GM18520 (cell line): ENCODE data around the gene CEP76.
A peak's percentile ranks its signal among the peaks of the same experiment; 100 is the strongest.

Experiments used
- ATAC-seq: cut with Tn5 transposase; IDR thresholded peaks from one replicate; pipeline ENCODE4 v1.9.1; 2021; ENCODE audit not compliant: unreplicated experiment

The CEP76 gene

GRCh38 chr18:12702221-12703095 lies at the start of gene CEP76, which contains the start of gene PSMG2:
TSS of gene CEP76 (minus strand) at chr18:12702723. CDS start at chr18:12702548, 175 bp downstream.
TSS of gene PSMG2 (plus strand) at chr18:12703042. CDS start at chr18:12703108, 66 bp downstream.
- ATAC-seq, result peak; percentile 57

GRCh38 chr18:12751891-12752290 lies 49.4 kb upstream of the CEP76 start:
- ATAC-seq, result no peak

- ATAC-seq, result no peak
Measured at GRCh38 chr18:12751503-12751884, 49.0 kb upstream of the CEP76 start.

- no peak for ATAC-seq
Measured at GRCh38 chr18:12750715-12751502, 48.4 kb upstream of the CEP76 start.

GRCh38 chr18:12750076-12750714 lies 47.7 kb upstream of the CEP76 start:
- ATAC-seq, result no peak

- no peak for ATAC-seq
Measured at GRCh38 chr18:12749121-12749520, 46.6 kb upstream of the CEP76 start.

- ATAC-seq, result no peak
Measured at GRCh38 chr18:12748671-12749070, 46.1 kb upstream of the CEP76 start.

- no peak for ATAC-seq
Measured at GRCh38 chr18:12747530-12748315, 45.2 kb upstream of the CEP76 start.

- ATAC-seq, result no peak
Measured at GRCh38 chr18:12745095-12745795, 42.7 kb upstream of the CEP76 start.

GRCh38 chr18:12744103-12744502 lies 41.6 kb upstream of the CEP76 start:
- ATAC-seq, result no peak

- no peak for ATAC-seq
Measured at GRCh38 chr18:12742453-12742852, 39.9 kb upstream of the CEP76 start.

- ATAC-seq, result no peak
Measured at GRCh38 chr18:12741351-12741750, 38.8 kb upstream of the CEP76 start.

- no peak for ATAC-seq
Measured at GRCh38 chr18:12737243-12737902, 34.9 kb upstream of the CEP76 start.

- ATAC-seq, result no peak
Measured at GRCh38 chr18:12726774-12727550, 24.4 kb upstream of the CEP76 start.

GRCh38 chr18:12726331-12726730 lies 23.8 kb upstream of the CEP76 start:
- no peak for ATAC-seq

GRCh38 chr18:12722731-12723130 lies 20.2 kb upstream of the CEP76 start:
- no peak for ATAC-seq

- no peak for ATAC-seq
Measured at GRCh38 chr18:12721495-12722275, 19.2 kb upstream of the CEP76 start.

- no peak for ATAC-seq
Measured at GRCh38 chr18:12711446-12711845, 8.9 kb upstream of the CEP76 start.
